Cardiac muscle cell (in vitro differentiated cells and primary cell): ENCODE data around the gene AMOTL2. TPM values are rescaled to one million over a fixed set of nuclear protein-coding genes. Genes with fewer than 3 reads are reported as not detected.

Source experiments
- DNase-seq, 2 donors: peaks; one replicate each; pipeline versions ENCODE4 v3.0.0 to v3.0.0-alpha.2; 2010 to 2017; ENCODE audit warnings: low read depth in 1 of 2, low spot score in 1 of 2
- H3K27ac ChIP-seq: fragments of 200-600 bp; sonication (generic); 2 replicates; pipeline ENCODE4 v1.5.1; 2016
- H3K27me3 ChIP-seq: fragments of 200-600 bp; sonication (generic); 2 replicates; pipeline ENCODE4 v1.6.0; 2016; ENCODE audit warnings: control low read depth
- H3K36me3 ChIP-seq: fragments of 200-600 bp; sonication (generic); 2 replicates; pipeline ENCODE4 v1.5.1; 2016; ENCODE audit warnings: control low read depth
- H3K4me1 ChIP-seq: fragments of 200-600 bp; sonication (generic); 2 replicates; pipeline ENCODE4 v1.8.1; 2017; ENCODE audit warnings: low read depth, mild to moderate bottlenecking, mixed run types
- H3K4me3 ChIP-seq: fragments of 200-600 bp; sonication (generic); 2 replicates; pipeline ENCODE4 v1.5.1; 2016; ENCODE audit warnings: mild to moderate bottlenecking
- H3K9me3 ChIP-seq: fragments of 200-600 bp; sonication (generic); 2 replicates; pipeline ENCODE4 v1.5.1; 2017; ENCODE audit warnings: low read depth, mild to moderate bottlenecking, control low read depth
- CTCF ChIP-seq: IDR thresholded peaks from 2 replicates; pipeline ENCODE4 v1.5.1; 2012; ENCODE audit warnings: low read depth, mild to moderate bottlenecking, low read length
- polyA plus RNA-seq: library from polyadenylated mRNA; unstranded; fragments of >200 nt; fragmentation: Nextera tagmentation; extraction: Ambion mirVana; gene quantifications from 2 replicates; pipeline ENCODE4 v1.2.1, GENCODE V29; 2016
- total RNA-seq: library from RNA; depleted of rRNA; stranded (reverse); fragments of >200 nt; gene quantifications from 2 replicates; pipeline ENCODE4 v1.2.3, GENCODE V29; 2016

Gene AMOTL2
- total and polyA plus RNA-seq, 2 experiments from 2014 or later: 32.1 to 103 TPM

- DNase-seq: no peak
- Histone ChIP-seq H3K4me3 (no peak overlapping the region), H3K27me3 (no peaks in the 10 kb centered on the region), H3K4me1 (peaks cover 6% of the 10 kb centered on the region), H3K9me3 (no peaks in the 10 kb centered on the region), H3K27ac (no peak overlapping the region), H3K36me3 (no peaks in the 10 kb centered on the region)
- no peak for TF ChIP-seq CTCF
Observed at GRCh38 chr3:134388292-134388691, 14.0 kb upstream of the AMOTL2 start.

- Histone ChIP-seq H3K36me3 (no peaks in the 10 kb centered on the region), H3K27ac (no peak overlapping the region), H3K4me1 (peaks cover 2% of the 10 kb centered on the region), H3K9me3 (no peaks in the 10 kb centered on the region), H3K27me3 (no peaks in the 10 kb centered on the region), H3K4me3 (no peak overlapping the region)
- no peak for DNase-seq
- no peak for TF ChIP-seq CTCF
Observed at GRCh38 chr3:134387293-134387692, 13.0 kb upstream of the AMOTL2 start.

GRCh38 chr3:134384963-134385362, 10.7 kb upstream of the AMOTL2 start:
- Histone ChIP-seq H3K4me1 (no peaks in the 10 kb centered on the region), H3K27me3 (no peaks in the 10 kb centered on the region), H3K9me3 (no peaks in the 10 kb centered on the region), H3K27ac (no peak overlapping the region), H3K4me3 (no peak overlapping the region), H3K36me3 (no peaks in the 10 kb centered on the region)
- no peak for DNase-seq
- TF ChIP-seq CTCF: no peak

- Histone ChIP-seq H3K27me3 (no peaks in the 10 kb centered on the region), H3K9me3 (no peaks in the 10 kb centered on the region), H3K4me3 (no peak overlapping the region), H3K27ac (no peak overlapping the region), H3K36me3 (no peaks in the 10 kb centered on the region), H3K4me1 (no peaks in the 10 kb centered on the region)
- no peak for TF ChIP-seq CTCF
- DNase-seq: no peak
Observed at GRCh38 chr3:134381831-134382442, 7.7 kb upstream of the AMOTL2 start.

- no peak overlapping the region for H3K27ac ChIP-seq
- H3K4me3 ChIP-seq: no peak overlapping the region
- H3K9me3 ChIP-seq: no peaks in the 10 kb centered on the region
- no peaks in the 10 kb centered on the region for H3K36me3 ChIP-seq
- H3K4me1 ChIP-seq: no peaks in the 10 kb centered on the region
- no peak for TF ChIP-seq CTCF
- no peak for DNase-seq
- no peaks in the 10 kb centered on the region for H3K27me3 ChIP-seq
Observed at GRCh38 chr3:134381076-134381475, 6.8 kb upstream of the AMOTL2 start.
